Suppressor macrophage (primary cell): ENCODE data around the gene KLF15.
A peak's percentile ranks its signal among the peaks of the same experiment; 100 is the strongest.

Source experiments
- DNase-seq, 4 experiments: peaks; one replicate each; pipeline ENCODE4 v3.0.0-alpha.2; 2020 to 2022

Gene KLF15

GRCh38 chr3:126389112-126389793 lies 32.0 kb upstream of the KLF15 start:
- peak; percentile 95 to 97 (median 97) for DNase-seq

DNA sequence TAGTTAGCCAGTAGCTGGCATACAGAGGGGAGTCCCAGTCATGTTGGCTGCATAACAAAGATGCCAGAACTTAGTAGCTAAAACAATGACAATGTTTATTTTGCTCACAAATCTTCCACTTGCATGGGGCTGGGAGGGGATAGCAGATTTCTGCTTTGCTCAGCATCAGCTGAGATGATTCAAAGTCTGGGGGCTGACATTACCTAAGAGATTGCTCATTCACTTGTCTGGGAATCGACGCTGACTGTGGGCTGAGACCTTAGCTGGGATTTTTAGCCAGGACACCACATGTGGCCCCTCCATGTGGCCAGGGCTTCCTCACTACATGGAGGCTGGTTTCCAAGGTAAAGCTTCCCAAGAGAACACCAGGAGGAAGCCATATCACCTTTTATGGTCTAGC lies 24.8 kb upstream of the KLF15 start:
- DNase-seq = peak in 3 of 4 experiments; percentile 30 to 39 (median 32)

DNA sequence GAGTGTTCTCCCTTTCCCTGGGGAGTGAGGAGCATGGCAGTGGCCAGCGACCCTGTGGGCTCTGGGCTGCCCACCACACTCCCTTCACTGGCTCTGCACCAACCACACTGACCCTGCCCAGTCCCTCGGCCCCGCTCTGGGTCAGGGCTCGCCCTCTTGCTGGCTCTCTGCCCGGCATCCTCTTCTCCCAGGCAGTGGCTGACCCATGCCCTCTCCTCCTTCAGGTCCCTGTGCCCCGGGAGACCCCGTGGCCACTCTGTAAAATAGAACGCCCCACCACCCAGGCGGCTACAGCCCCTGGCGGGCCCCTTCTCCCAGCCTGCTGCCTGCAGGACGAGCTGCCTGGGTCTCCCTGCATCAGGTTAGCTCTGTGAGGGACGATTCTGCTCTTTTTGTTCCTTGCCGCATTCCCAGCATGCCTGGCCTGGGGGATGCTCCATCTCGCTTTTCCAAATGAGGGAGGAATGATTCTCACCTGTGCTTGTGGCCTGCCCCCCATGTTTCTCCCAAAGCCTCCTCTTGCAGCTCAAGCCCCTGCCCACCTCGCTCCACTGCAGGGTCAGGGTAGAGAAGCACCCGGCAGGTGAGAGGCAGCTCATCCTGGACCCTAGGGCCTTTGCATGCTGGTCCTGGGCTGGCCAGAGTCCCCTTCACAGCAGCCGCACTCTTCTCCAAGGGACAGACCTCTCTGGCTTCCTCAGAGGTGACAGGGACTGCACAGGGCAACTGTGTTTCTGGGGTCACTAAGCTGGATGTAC lies 23.0 kb upstream of the KLF15 start:
- DNase-seq = no peak

DNA sequence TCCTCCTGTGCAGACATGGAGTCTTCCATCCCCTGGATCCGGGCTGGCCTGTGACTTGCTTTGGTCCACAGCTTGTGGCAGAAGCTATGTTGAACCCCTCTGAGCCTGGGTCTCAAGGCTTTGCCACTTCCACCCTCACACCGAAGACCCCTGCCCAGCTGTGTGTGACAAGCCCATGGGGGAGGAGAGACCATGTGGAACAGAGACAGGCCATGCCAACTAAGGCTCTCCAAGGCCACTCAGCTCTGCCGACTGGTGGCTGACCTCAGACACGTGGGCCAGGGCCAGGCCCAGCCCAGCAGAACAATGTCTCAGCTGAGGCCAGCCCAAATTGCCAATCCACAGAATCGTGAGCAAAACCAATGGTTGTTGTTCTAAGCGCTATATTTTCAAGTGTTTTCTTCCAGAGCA lies 21.1 kb upstream of the KLF15 start:
- no peak for DNase-seq

GRCh38 chr3:126377211-126377610 lies 20.0 kb upstream of the KLF15 start:
- DNase-seq = no peak

DNA sequence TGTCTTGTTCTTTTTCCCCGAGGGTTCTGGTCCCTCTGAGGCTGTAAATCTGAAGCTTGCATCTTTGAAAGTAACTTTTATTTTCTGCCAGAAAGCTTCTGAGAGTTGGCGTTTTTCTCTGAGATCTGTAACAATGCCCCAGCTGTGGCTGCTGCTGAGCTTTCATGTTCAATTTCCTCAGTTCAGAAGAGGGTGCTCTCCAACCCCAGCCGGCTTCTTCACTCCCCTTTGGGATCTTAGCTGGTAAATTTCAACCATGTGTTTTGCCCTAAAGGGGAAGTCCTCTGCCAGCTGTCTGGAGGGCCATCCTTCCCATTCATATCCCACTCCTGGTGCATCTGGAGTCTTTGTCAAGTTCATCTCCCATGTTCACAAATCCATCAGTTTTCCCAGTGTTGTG lies 19.2 kb upstream of the KLF15 start:
- peak in 2 of 4 experiments; percentile 29 to 32 for DNase-seq

- no peak for DNase-seq
Observed at GRCh38 chr3:126375835-126376331, 18.7 kb upstream of the KLF15 start.

DNA sequence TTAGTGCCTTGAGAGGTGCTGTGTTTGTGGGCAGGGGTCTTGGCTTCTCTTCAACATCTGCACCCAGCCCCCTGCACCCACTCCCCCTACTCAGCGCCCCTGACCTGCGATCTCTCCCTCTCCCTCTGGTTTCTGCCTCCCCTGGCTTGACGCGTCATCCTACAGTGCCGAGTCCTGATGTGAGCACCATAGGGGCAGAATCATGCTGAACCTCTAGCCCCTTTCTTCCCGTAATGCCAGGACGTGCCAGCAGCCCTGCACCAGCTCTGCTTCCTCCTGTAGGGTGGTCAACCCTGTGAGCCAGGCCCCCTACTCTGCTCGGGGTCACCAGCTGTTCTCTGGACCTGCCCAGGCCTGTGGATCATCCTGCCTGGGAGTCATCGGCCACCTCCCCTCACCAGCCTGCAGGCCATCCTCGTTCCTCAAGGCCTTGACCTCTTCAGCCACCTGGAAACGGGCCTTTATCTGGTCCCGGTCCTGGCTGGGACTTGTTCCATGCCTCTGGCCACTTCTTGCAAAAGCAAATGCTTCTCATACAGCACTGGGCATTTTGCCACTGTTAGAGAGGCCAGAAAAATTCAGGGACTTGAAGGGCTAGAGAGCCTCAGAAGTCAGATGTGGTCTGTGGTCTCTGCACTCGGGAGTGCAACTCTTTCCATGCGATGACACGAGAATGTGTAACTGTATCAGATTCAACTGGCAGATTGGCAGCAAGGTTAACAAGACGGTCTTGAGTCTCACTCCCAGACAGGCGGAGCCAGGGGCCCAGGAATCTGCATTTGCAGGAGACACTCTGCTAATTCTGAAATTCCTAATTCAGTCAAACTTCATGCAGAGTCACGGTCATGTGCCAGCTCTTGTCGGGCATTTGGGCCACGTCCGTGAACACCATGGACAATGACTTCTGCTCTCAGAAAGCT lies 16.7 kb upstream of the KLF15 start:
- DNase-seq = no peak

GRCh38 chr3:126373146-126373613 lies 16.0 kb upstream of the KLF15 start:
- no peak for DNase-seq

GRCh38 chr3:126372413-126373145 lies 15.4 kb upstream of the KLF15 start:
- no peak for DNase-seq

GRCh38 chr3:126371096-126371705 lies 14.0 kb upstream of the KLF15 start:
- DNase-seq = no peak

DNA sequence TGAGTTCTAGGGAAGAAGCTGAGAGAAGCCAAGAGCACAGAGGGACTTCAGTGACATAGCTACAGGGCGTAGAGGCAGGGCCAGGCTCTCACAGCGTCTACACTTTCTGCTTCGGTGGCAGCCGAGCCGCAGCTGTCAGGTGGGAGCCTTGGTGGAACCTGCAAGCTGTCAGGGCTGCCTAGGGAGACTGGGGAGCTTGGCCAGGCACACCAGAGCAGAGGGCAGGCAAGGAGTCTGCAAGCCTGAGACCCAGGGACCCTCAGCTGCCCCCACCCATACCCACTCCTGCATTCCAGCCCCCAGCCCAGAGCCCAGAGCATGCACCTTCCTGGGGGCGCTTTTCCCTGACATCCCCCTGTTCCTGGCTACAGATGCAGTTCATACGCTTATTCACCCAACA lies 13.4 kb upstream of the KLF15 start:
- no peak for DNase-seq

DNA sequence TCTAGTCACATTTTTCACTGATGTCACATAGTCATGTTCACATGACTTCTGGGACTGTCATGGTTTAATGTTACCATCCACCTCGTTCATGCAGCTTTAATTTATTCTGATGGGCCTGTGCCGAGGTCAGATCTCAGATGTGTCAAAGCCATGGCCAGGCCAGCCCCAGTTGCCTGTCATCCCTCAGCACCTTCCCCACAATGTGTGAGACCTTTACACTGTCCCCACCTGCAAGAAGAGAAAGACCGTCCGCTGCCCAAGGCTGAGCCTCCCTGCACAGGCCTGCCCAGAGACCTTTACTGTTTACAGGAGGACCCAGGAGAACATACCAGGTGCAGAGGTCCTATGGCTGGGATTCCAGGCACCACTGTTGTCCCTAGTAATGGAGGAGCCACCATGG lies 12.8 kb upstream of the KLF15 start:
- DNase-seq = no peak

GRCh38 chr3:126369490-126369889 lies 12.3 kb upstream of the KLF15 start:
- no peak for DNase-seq

GRCh38 chr3:126367316-126367805 lies 10.2 kb upstream of the KLF15 start:
- DNase-seq = no peak

- DNase-seq = no peak
Observed at GRCh38 chr3:126365351-126366277, 8.4 kb upstream of the KLF15 start.

- peak in 2 of 4 experiments; percentile 19 to 22 for DNase-seq
Observed at GRCh38 chr3:126364731-126365301, 7.6 kb upstream of the KLF15 start.

GRCh38 chr3:126364130-126364695 lies 7.0 kb upstream of the KLF15 start:
- no peak for DNase-seq

DNA sequence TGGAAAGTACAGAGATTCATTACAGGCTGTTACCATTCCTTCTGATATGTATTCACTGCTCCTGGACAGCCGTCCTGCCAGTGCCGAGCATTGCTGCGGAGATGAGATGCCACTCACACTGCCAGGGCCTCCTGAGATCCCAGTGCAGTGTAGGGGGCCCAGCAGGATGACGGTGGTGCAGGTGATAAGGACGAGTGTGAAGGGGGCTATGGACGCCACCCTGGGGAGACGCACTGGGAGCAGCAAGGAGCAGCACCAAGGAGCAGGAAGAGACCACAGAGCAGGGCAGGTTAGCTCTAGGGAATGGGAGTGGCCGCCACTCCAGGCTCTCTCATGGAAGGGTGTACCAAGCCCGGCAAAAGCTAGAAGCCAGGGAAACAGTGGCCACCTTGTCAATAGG lies 4.0 kb upstream of the KLF15 start:
- DNase-seq = no peak

DNA sequence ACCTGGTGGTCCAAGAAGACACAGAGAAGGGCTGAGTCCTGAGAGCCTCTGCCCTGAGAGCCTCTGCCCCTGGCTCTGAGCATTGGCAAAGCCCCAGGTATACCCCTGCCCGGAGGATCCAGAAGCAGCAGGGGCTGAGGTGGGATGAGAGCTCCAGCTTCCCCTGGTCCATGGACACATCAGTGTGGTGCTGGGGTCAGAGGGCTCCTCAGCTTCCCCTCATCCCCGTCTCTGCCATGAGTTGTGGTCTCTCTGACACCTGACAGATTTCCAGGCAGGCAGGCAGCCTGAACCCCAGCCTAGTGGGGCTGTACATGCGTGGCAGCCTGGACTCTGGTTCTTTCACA lies 3.5 kb upstream of the KLF15 start:
- DNase-seq = no peak
